ENCODE data around the gene SCFD2. TPM values are rescaled to one million over a fixed set of nuclear protein-coding genes. Genes with fewer than 3 reads are reported as not detected.

SCFD2 gene
- total RNA-seq, 1 experiment from 2014 or later = 25.3 TPM

DNA sequence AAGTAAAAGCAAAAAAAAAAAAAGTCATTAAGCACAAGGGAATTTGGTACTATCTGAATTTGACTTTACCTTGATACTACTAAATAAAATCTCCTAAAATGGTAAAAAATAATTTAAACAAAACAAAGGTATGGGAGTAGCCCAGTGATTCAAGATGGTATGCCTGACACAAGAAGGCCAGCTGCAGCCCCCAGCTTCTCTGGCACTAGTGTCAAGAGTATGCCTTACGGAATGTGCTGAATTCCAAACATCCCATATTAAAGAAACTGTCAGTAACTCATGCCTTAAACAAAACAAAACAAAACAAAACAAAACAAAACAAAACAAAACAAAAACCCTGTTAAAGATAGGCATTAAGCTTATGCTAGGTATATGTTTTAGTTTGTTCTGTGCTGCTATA lies 422.9 kb downstream of the SCFD2 start:
- Histone ChIP-seq H3K9me3 (replicated peaks) (no peaks in the 10 kb centered on the region), H3K4me1 (peaks cover under 1% of the 10 kb centered on the region), H3K27ac (no peak overlapping the region), H3K4me3 (no peak overlapping the region), H3K27me3 (no peaks in the 10 kb centered on the region), H3K36me3 (no peaks in the 10 kb centered on the region)
- no peak for DNase-seq

DNA sequence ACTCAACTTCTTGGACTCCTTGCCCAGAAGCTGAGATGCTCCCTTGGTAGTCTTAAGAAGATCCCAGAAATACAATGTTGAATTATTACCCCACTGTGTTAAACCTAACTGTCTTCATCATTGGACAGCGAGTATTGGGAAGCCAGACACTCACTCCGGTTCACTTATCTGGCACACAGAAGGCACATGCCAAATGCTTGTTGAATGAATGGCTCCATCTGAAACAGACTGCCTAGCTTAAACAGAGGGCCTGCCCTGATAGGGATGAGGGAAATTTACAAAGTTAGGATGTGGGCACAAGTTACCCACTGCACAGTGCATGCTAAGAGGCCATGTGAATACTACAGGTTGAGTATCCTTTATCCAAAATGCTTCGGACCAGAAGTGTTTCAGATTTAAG lies 424.4 kb downstream of the SCFD2 start:
- H3K4me1 ChIP-seq = no peaks in the 10 kb centered on the region
- no peak overlapping the region for H3K4me3 ChIP-seq
- no peaks in the 10 kb centered on the region for H3K9me3 ChIP-seq (replicated peaks)
- no peaks in the 10 kb centered on the region for H3K36me3 ChIP-seq
- no peak overlapping the region for H3K27ac ChIP-seq
- DNase-seq = no peak
- no peaks in the 10 kb centered on the region for H3K27me3 ChIP-seq

DNA sequence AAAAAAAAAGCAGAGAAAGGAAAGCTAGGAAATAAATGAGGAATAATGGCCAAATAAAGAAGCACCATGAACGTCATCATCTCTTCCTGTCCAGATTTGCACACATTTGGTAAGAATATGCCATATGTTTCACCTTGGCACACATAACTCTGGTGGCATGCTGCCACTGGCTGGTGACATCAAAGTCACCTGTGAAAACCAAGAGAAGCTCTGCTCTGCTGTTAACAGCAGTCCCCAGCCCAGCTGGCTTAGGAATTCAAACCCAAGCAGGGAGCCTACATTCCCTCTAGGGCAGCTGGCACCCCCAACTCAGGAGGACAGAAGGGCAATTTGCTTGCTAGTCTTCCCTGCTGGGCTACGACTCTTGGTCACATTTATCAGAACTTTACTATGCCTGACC lies 426.1 kb downstream of the SCFD2 start:
- Histone ChIP-seq H3K36me3 (no peaks in the 10 kb centered on the region), H3K4me3 (no peak overlapping the region), H3K27me3 (no peaks in the 10 kb centered on the region), H3K9me3 (replicated peaks) (no peaks in the 10 kb centered on the region), H3K27ac (no peak overlapping the region), H3K4me1 (no peaks in the 10 kb centered on the region; the same call in 1 of the 2 replicates)
- DNase-seq = no peak

- Histone ChIP-seq H3K27ac (no peak overlapping the region), H3K4me1 (peaks cover 2% of the 10 kb centered on the region; the same call in 1 of the 2 replicates), H3K9me3 (replicated peaks) (no peaks in the 10 kb centered on the region), H3K4me3 (no peak overlapping the region), H3K27me3 (no peaks in the 10 kb centered on the region), H3K36me3 (no peaks in the 10 kb centered on the region)
- DNase-seq = no peak
These were observed 426.5 kb downstream of the SCFD2 start for GRCh38 chr4:52939325-52939724.

- H3K4me1 ChIP-seq = peaks cover 17% of the 10 kb centered on the region
- no peak for DNase-seq
- no peaks in the 10 kb centered on the region for H3K27me3 ChIP-seq
- H3K36me3 ChIP-seq = no peaks in the 10 kb centered on the region
- no peak overlapping the region for H3K4me3 ChIP-seq
- H3K9me3 ChIP-seq (replicated peaks) = no peaks in the 10 kb centered on the region
- H3K27ac ChIP-seq = no peak overlapping the region
These were observed 428.0 kb downstream of the SCFD2 start for GRCh38 chr4:52937829-52938228.

- H3K4me1 ChIP-seq = peaks cover 28% of the 10 kb centered on the region
- H3K4me3 ChIP-seq = no peak overlapping the region
- H3K27ac ChIP-seq = no peak overlapping the region
- no peak for DNase-seq
- no peaks in the 10 kb centered on the region for H3K36me3 ChIP-seq
- H3K9me3 ChIP-seq (replicated peaks) = no peaks in the 10 kb centered on the region
- no peaks in the 10 kb centered on the region for H3K27me3 ChIP-seq
These were observed 429.1 kb downstream of the SCFD2 start for GRCh38 chr4:52936729-52937128.

DNA sequence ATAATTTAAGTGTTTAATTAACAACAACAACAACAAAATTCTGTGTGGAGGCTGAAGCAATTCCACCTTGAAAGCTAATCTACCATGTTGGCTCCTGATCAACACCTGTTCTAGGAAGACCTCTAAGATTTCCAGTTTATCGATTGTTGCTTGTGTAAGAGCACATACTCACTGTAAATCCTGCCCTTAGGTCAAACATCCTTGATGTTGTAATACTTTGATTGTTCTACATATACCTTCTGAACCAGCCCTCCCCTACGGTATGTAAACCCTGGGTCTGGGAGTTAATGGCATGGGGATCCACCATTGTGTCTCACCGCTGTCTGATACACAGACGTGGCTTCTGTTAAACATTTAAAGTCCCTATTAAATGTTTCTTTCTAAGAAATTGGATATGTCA lies 430.5 kb downstream of the SCFD2 start:
- Histone ChIP-seq H3K27ac (no peak overlapping the region), H3K27me3 (no peaks in the 10 kb centered on the region), H3K4me3 (no peak overlapping the region), H3K36me3 (no peaks in the 10 kb centered on the region), H3K4me1 (peaks cover 32% of the 10 kb centered on the region), H3K9me3 (replicated peaks) (no peaks in the 10 kb centered on the region)
- no peak for DNase-seq

DNA sequence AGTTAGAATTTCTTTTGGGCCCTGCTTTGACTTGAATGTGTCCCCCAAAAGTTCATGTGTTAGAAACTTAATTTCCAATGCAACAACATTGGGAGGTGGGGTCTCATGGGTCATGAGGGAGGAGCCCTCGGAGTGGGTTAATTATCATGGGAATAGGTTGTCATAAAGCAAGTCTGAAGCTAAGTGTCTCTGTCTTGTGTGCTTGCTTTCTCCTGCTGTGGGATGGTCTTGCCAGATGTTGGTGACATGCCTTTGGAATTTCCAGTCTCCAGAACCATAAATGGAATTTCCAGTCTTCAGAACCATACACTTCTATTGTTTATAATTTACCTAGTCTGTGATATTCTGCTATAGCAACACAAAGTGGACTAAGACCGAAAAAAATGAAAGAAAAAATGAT lies 432.1 kb downstream of the SCFD2 start:
- Histone ChIP-seq H3K36me3 (no peaks in the 10 kb centered on the region), H3K4me3 (no peak overlapping the region), H3K9me3 (replicated peaks) (no peaks in the 10 kb centered on the region), H3K27me3 (no peaks in the 10 kb centered on the region), H3K4me1 (peaks cover 32% of the 10 kb centered on the region), H3K27ac (peak overlapping the region; percentile 68)
- DNase-seq = no peak

DNA sequence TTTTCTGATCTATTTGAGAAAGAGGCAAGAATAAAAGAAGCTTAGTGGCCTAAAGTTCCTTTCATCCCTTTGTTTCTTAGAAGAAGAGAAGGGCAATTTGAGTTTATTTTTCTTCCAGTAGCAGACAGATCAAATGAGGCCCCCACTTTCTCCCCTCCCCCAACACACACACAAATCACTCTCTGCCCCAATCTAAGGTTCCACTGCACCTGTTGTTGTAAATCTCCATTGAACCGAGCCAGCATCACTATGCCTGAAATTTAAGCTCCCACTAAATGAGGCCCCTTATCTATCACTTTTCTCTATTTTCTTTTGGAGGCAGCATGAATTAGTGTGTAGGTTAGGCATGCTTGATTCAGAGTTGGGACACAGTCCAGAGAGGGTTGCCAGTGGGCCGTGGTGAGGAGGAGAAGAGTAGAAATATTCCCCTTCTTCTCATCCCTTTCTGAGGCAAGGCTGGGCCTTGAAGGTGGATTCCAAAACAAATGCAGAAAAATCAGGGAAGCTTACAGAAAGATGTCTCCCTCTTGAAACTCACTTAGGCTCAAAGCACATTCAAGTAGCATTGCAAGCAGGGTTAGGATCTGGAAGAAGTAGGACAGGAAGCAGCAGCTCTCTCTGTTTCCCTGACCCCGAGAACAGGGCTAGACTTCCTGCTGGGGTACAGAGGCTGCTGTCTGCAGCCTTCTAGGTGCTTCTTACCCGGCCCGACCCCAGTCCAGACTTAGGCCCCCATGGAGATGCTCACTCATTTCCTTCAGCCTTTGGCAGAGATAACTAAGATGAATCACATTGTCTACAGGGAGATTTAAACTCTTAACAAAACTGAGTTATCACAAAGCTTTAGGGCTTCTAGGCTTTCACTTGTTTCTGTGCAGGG lies 433.0 kb downstream of the SCFD2 start:
- DNase-seq = peak; percentile 81 to 94
- H3K27ac ChIP-seq = peak overlapping the region; percentile 68
- no peaks in the 10 kb centered on the region for H3K9me3 ChIP-seq (replicated peaks)
- no peak overlapping the region for H3K4me3 ChIP-seq
- H3K4me1 ChIP-seq = peaks cover 32% of the 10 kb centered on the region
- no peaks in the 10 kb centered on the region for H3K27me3 ChIP-seq
- no peaks in the 10 kb centered on the region for H3K36me3 ChIP-seq

DNA sequence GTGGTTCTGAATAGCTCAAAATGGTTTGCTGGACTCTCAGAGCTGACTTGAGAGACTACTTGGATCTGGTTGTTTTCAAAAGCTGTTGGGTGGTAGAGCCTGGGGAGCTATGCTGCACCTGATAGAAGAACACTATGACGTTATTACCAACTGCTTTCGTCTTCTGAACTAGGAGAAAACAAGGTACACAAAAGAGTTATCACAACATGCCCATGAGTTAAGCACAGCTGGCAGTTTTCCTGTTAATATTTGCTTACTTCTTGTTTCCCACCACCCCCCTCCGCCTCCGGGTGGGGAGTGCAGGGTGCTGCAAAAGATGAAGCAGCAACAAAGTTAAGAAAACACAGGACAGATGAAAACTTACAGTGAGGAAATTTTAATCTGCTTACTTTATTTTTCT lies 434.6 kb downstream of the SCFD2 start:
- H3K4me3 ChIP-seq = no peak overlapping the region
- H3K27ac ChIP-seq = no peak overlapping the region
- DNase-seq = no peak
- peaks cover 32% of the 10 kb centered on the region for H3K4me1 ChIP-seq
- H3K9me3 ChIP-seq (replicated peaks) = no peaks in the 10 kb centered on the region
- H3K36me3 ChIP-seq = no peaks in the 10 kb centered on the region
- H3K27me3 ChIP-seq = no peaks in the 10 kb centered on the region

DNA sequence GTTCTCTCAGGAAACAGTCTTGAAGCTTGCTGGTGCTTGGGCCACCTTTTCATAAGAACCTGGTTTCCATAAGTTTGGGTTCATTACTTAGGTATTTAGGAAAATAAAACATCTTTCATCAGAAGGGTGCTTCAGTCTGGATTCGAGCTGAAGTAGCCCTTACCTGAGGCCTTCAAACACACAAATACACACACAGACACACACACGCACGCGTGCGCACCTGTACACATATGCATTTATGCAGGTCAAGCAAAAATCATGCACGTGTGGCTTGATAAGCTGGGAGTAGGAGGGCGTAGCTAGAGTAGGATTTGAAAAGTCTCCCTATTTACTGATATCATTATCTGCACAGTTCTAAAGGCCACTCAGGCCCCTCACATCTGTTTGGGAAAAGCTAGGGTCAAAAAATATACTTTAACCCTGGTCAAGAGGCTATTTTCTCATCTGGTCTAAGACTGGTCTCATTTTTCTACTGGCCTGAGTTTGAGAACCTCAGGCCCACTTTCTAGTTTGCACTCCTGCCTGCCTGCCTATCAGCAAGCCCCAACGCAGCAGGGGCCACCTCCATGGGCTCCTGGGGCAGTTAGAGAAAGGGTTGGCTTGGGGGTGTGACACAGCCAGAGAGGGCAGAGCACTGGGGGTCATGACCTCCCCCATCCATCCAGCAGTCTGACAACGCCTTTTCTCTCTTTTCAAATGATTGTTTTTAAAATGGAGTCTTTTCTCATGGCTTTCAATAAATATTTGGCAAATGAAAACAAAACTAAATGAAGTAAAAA lies 439.5 kb downstream of the SCFD2 start:
- no peak for DNase-seq
- Histone ChIP-seq H3K27ac (no peak overlapping the region), H3K36me3 (no peaks in the 10 kb centered on the region), H3K27me3 (no peaks in the 10 kb centered on the region), H3K9me3 (replicated peaks) (no peaks in the 10 kb centered on the region), H3K4me3 (no peak overlapping the region), H3K4me1 (peaks cover 15% of the 10 kb centered on the region)

DNA sequence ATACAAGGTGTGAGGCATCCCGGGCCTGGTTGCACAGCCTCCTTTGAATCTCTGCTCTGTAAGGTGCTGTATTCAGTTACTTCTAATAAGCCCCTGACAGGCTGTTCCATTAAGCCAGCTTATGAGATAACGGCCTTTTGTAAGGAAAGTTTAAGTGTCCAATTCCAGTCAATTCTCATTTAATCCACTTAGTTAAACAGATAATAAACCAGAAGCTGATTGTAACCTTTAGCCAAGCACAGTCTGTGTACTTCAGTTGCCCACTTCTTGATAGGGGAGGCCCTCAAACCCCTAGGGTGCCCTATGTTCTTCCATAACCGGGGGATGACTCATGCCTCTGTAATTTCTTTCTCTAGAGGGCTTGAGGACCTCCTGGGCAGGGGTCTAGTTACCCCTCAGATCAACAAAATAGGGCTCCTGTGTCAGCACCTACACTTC lies 440.3 kb downstream of the SCFD2 start:
- no peaks in the 10 kb centered on the region for H3K36me3 ChIP-seq
- no peaks in the 10 kb centered on the region for H3K9me3 ChIP-seq (replicated peaks)
- no peak overlapping the region for H3K27ac ChIP-seq
- H3K27me3 ChIP-seq = no peaks in the 10 kb centered on the region
- H3K4me1 ChIP-seq = peaks cover 14% of the 10 kb centered on the region
- H3K4me3 ChIP-seq = no peak overlapping the region
- DNase-seq = peak; percentile 67 to 78

GRCh38 chr4:52919461-52919860 lies 446.4 kb downstream of the SCFD2 start:
- Histone ChIP-seq H3K4me1 (no peaks in the 10 kb centered on the region), H3K4me3 (no peak overlapping the region), H3K27ac (no peak overlapping the region), H3K36me3 (no peaks in the 10 kb centered on the region), H3K9me3 (replicated peaks) (no peaks in the 10 kb centered on the region), H3K27me3 (no peaks in the 10 kb centered on the region)
- no peak for DNase-seq

GRCh38 chr4:52917817-52918216 lies 448.0 kb downstream of the SCFD2 start:
- H3K27ac ChIP-seq = no peak overlapping the region
- DNase-seq = no peak
- no peaks in the 10 kb centered on the region for H3K9me3 ChIP-seq (replicated peaks)

GRCh38 chr4:52915730-52916300 lies 450.0 kb downstream of the SCFD2 start:
- no peaks in the 10 kb centered on the region for H3K36me3 ChIP-seq
- no peaks in the 10 kb centered on the region for H3K4me1 ChIP-seq
- H3K27ac ChIP-seq = no peak overlapping the region
- no peaks in the 10 kb centered on the region for H3K27me3 ChIP-seq
- H3K4me3 ChIP-seq = no peak overlapping the region
- no peaks in the 10 kb centered on the region for H3K9me3 ChIP-seq (replicated peaks)
- no peak for DNase-seq

More at GRCh38 chr4:52917817-52918216, 448.0 kb downstream of the SCFD2 start:
- no peaks in the 10 kb centered on the region for H3K27me3 ChIP-seq
- H3K4me1 ChIP-seq = no peaks in the 10 kb centered on the region
- H3K4me3 ChIP-seq = no peak overlapping the region
- no peaks in the 10 kb centered on the region for H3K36me3 ChIP-seq

All from SJCRH30 (cell line).